Progenitor cell of endocrine pancreas (in vitro differentiated cells): ENCODE measurements around the gene SCFD1. TPM values are rescaled to one million over a fixed set of nuclear protein-coding genes. Genes with fewer than 3 reads are reported as not detected.

ENCODE experiments used
- DNase-seq: peaks from one replicate; pipeline ENCODE4 v3.0.0; 2021; ENCODE audit warnings: low spot score; ENCODE audit not compliant: unreplicated experiment
- H3K27ac Mint-ChIP-seq: 2 replicates; pipeline ENCODE4 v1.8.0; 2021; ENCODE audit warnings: mild to moderate bottlenecking, moderate library complexity, mixed read lengths
- H3K27me3 Mint-ChIP-seq: 2 replicates; pipeline ENCODE4 v1.8.0; 2021; ENCODE audit warnings: mixed read lengths
- H3K36me3 Mint-ChIP-seq: 2 replicates; pipeline ENCODE4 v1.8.0; 2022; ENCODE audit warnings: mixed read lengths; ENCODE audit not compliant: insufficient read depth
- H3K4me1 Mint-ChIP-seq: 2 replicates; pipeline ENCODE4 v1.8.0; 2021; ENCODE audit warnings: low read depth, mixed read lengths
- H3K4me3 Mint-ChIP-seq: 2 replicates; pipeline ENCODE4 v1.8.0; 2021; ENCODE audit warnings: low read depth, mild to moderate bottlenecking, moderate library complexity, mixed read lengths
- H3K9me3 Mint-ChIP-seq: 2 replicates; pipeline ENCODE4 v1.8.0; 2021; ENCODE audit warnings: low read depth, mixed read lengths
- total RNA-seq: library from RNA; stranded (reverse); gene quantifications from 2 replicates; pipeline ENCODE4 v1.2.1, GENCODE V29; 2021
- TF ChIP-seq, protein P1 (sequence below): fragments of 200-600 bp; sonication (generic); IDR thresholded peaks from one replicate; pipeline ENCODE4 v1.5.0; 2021; ENCODE audit warnings: antibody characterized with exemption, mild to moderate bottlenecking; ENCODE audit not compliant: unreplicated experiment

The SCFD1 gene
- total RNA-seq, 1 donor from 2014 or later, result 97.6 TPM

DNA sequence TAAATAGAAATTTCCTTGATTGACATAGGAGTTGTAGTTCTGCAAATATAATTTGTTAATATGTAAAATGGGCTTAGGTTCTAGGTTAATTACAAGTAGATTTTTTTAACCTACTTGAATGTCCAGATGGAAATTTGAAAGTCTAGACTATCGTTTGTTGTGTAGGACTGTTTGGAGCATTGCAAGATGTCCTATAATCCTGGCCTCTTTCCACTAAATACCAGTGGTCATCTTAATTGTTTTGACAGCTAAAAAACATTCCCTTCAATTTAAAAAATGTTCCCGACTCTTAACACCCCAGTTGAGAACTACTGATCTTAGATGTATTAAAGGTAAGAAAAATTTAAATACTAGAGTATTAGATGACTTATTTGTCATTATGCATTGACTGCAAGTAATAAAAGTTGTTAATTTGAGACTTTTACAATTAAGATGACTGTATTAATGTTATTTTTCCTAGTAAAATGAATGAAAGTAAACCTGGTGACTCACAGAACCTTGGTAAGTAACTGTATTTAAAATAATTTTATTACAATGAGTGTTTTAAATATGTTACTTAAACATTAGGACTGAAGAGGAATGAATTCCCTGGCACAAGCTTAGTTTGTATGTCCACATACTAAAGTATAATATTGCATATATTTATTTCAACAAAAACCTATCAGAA is 41.4 kb upstream of the SCFD1 start:
- Mint-ChIP-seq H3K4me1 (peaks cover 10% of the 10 kb centered on the region), H3K27me3 (no peaks in the 10 kb centered on the region), H3K9me3 (peaks cover 21% of the 10 kb centered on the region), H3K36me3 (peaks cover 28% of the 10 kb centered on the region), H3K4me3 (no peak overlapping the region), H3K27ac (no peak overlapping the region)
- DNase-seq, result no peak
- TF ChIP-seq, protein P1, sequence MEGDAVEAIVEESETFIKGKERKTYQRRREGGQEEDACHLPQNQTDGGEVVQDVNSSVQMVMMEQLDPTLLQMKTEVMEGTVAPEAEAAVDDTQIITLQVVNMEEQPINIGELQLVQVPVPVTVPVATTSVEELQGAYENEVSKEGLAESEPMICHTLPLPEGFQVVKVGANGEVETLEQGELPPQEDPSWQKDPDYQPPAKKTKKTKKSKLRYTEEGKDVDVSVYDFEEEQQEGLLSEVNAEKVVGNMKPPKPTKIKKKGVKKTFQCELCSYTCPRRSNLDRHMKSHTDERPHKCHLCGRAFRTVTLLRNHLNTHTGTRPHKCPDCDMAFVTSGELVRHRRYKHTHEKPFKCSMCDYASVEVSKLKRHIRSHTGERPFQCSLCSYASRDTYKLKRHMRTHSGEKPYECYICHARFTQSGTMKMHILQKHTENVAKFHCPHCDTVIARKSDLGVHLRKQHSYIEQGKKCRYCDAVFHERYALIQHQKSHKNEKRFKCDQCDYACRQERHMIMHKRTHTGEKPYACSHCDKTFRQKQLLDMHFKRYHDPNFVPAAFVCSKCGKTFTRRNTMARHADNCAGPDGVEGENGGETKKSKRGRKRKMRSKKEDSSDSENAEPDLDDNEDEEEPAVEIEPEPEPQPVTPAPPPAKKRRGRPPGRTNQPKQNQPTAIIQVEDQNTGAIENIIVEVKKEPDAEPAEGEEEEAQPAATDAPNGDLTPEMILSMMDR, result no peak

DNA sequence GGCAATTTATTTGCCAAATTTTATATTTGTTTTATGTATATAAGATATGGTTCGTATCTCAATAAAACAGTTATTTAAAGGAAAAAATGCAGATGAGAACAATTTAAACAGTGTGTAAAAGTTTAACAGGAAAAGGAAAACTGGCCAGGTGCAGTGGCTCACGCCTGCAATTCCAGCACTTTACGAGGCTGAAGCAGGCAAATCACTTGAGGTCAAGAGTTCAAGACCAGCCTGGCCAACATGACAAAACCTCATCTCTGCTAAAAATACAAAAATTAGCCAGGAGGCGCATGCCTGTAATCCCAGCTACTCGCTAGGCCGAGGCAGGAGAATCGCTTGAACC is 40.9 kb upstream of the SCFD1 start:
- no peak overlapping the region for H3K4me3 Mint-ChIP-seq
- no peak for DNase-seq
- H3K9me3 Mint-ChIP-seq, result peaks cover 22% of the 10 kb centered on the region
- peaks cover 29% of the 10 kb centered on the region for H3K36me3 Mint-ChIP-seq
- peaks cover 10% of the 10 kb centered on the region for H3K4me1 Mint-ChIP-seq
- TF ChIP-seq, protein P1, result no peak
- no peak overlapping the region for H3K27ac Mint-ChIP-seq
- no peaks in the 10 kb centered on the region for H3K27me3 Mint-ChIP-seq

DNA sequence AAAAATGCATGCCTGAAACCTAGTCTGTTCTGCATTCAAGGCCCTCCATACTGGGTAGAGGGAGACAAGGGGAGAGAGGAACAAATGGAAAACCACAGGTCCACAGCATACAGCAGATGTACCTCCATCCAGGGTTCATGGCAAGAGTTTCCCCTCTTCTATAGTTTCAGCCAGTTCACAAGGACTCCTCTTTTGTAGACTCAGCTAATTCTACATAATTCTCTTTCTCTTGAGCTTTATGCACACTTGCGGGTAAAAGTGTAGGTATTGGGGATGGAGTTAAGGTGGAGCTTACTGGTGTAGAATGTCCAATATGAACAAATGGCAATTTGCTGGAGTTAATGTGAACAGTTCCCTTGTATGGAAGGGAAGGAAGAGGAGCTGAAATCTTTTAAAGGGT is 39.7 kb upstream of the SCFD1 start:
- H3K27me3 Mint-ChIP-seq, result no peaks in the 10 kb centered on the region
- H3K9me3 Mint-ChIP-seq, result peaks cover 22% of the 10 kb centered on the region

DNA sequence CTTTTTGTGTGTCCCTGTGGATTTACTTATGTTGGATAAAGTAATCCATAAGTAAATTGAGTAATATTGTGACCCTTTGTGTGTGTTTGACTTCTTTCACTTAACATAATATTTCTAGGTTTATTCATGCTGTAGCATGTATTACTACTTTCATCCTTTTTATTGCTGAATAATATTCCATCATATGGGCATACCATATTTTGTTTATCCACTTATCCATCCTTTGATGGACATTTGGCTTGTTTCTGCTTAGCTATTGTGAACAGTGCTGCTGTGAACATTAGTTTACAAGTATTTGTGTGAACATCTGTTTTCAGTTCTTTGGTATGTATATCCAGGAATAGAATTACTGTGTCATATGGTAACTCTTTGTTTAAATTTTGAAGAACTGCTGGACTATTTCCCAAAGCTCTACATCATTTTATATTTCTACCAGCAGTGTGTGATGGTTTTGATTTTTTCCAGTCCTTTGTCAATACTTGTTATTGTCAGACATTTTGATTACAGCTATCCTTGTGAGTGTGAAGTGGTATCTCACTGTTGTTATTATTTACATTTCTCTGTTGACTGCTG is 38.0 kb upstream of the SCFD1 start:
- peaks cover 22% of the 10 kb centered on the region for H3K9me3 Mint-ChIP-seq
- H3K4me3 Mint-ChIP-seq, result no peak overlapping the region
- H3K27ac Mint-ChIP-seq, result no peak overlapping the region
- no peaks in the 10 kb centered on the region for H3K27me3 Mint-ChIP-seq
- DNase-seq, result no peak
- peaks cover 28% of the 10 kb centered on the region for H3K36me3 Mint-ChIP-seq
- TF ChIP-seq, protein P1, result no peak
- no peaks in the 10 kb centered on the region for H3K4me1 Mint-ChIP-seq

More for the DNA sequence above, 39.7 kb upstream of the SCFD1 start:
- TF ChIP-seq, protein P1, result no peak
- Mint-ChIP-seq H3K4me3 (no peak overlapping the region), H3K27ac (no peak overlapping the region), H3K4me1 (peaks cover 7% of the 10 kb centered on the region), H3K36me3 (peaks cover 29% of the 10 kb centered on the region)
- DNase-seq, result no peak

DNA sequence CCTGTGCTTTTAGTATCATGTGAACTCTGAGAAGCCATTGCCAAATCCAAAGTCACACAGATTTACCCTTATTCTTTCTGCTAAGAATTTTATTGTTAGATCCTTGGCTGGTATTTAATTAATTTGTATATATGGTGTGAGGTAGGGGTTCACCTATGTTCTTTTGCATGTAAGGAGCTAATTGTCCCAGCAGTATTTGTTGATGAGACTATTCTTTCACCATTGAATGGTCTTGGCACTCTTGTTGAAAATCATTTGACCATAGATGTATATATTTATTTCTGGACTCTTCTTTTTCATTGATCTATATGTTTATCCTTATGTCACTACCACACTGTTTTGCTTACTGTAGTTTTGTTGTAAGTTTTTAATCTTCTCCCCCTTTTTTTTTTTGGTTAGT is 36.9 kb upstream of the SCFD1 start:
- no peaks in the 10 kb centered on the region for H3K4me1 Mint-ChIP-seq
- H3K27ac Mint-ChIP-seq, result no peak overlapping the region
- H3K4me3 Mint-ChIP-seq, result no peak overlapping the region
- no peaks in the 10 kb centered on the region for H3K27me3 Mint-ChIP-seq
- peaks cover 22% of the 10 kb centered on the region for H3K9me3 Mint-ChIP-seq
- H3K36me3 Mint-ChIP-seq, result peaks cover 32% of the 10 kb centered on the region
- TF ChIP-seq, protein P1, result no peak
- DNase-seq, result no peak
